GM19397 (cell line): Measurements from ENCODE around the gene CFAP53.

ENCODE experiments used
- ATAC-seq: cut with Tn5 transposase; IDR thresholded peaks from one replicate; pipeline ENCODE4 v1.9.1; 2021; ENCODE audit warnings: mild to moderate bottlenecking, moderate library complexity; ENCODE audit not compliant: unreplicated experiment

Gene CFAP53

DNA sequence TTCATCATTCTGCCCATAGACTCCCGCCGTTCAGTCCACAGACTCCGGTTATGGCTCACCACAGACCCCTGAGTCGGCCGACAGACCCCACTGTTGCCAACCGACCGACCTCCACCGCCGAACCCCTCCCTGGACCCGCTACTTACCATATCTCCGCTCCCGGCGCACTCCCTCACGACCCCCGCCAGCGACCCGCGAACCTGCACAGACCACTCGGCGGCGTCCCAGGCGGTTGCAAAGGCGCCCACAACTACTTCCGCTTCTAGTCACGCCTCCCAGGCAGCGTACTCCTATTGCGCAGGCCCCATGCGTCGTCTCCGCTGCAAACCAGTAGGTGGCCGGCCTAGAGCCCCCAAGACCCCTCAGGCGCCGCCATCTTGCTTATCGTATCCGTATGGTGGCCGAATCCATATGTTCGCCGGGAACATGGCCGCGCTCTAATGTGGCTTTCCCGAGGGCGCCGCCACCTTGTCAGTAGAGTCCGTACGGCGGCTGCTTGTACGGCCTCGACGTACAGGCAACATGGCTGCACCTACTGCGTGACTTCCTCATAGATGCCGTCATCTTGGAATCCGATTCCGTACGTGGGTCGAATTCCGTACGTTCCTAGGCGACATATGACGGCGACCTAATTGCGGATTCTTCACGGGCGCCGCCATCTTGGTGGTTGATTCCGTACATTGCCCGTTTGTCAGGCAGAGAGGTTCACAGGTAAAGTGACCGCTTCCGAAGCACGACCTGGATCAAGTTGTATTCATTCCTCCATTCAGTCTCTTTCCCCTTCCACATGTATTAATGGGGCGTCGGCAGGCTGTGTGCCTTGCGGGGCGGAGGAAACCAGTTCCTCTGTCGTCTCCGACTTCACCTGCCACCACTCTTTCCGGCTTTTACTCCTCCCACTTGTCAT, 21.4 kb upstream of the CFAP53 start, which contains the start of gene CXXC1:
Gene CXXC1, minus strand, starts transcription at position 252 of the 907 bp plus-strand sequence. Its CDS starts 103 bp downstream, at position 149.
- peak; percentile 91 for ATAC-seq

GRCh38 chr18:50287028-50287440, 20.7 kb upstream of the CFAP53 start:
- no peak for ATAC-seq

GRCh38 chr18:50286391-50287027, 20.2 kb upstream of the CFAP53 start:
- ATAC-seq = no peak

DNA sequence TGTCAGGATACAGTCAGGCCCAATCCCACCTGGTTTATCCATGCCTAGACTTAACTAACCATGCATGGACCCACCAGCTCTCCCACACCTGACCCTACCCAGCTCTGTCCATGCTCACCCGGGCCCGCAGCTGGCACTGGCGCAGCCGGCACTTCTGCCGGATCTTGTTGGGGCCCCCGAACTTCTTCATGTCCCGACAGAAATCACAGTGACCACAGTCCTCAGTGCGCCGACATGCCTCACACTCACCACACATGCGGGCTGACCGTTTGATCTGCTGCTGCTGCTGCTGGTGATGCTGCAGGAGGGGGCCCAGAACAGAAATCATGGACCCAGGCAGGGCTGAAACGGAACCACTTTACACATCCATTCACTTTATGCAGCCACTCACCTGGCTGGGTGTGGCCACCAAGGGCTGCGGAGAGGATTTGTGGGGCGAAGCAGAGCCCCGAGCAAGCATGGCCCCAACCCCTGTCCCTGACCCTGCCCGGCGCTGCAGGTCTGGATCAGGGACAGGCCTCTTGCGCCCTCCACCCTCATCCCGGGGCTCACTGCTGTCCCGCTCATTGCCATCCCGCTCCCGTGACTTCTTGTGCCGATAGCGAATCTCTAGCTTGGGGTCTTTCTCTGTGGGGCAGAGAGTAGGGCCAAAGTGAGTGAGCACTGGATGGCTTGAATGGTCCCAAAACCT, 19.5 kb upstream of the CFAP53 start:
- no peak for ATAC-seq

GRCh38 chr18:50285071-50285470, 18.8 kb upstream of the CFAP53 start:
- ATAC-seq = no peak

DNA sequence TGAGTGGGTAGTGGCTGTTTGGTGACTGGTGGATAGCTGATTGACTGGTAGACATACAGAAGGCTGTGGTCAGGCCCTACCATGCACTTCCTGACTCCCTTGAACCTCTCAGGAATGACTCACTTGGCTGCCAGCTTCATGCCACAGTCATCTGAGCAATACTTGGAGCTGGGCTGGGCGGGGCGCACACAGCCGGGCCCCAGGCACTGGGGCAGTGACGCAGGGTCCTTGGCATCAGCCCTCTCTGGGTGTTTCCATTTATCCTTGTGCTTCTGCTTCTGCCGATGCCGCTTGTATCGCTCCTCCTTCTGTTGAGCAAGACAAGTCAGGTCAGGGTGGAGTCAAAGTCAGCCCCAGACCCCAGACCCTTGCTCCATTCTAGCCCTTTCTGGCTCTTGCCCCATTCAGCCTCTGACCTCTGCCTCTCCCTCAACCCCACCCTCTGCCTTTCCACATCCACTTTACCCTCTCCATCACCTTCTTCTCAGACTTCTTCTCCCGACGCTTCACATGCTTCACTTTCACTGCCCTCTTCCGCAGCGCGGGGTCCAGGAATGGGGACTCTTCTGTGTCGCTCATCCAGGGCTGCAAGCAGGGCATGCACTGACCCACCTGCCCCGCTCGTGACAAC, 18.1 kb upstream of the CFAP53 start:
- ATAC-seq = no peak

DNA sequence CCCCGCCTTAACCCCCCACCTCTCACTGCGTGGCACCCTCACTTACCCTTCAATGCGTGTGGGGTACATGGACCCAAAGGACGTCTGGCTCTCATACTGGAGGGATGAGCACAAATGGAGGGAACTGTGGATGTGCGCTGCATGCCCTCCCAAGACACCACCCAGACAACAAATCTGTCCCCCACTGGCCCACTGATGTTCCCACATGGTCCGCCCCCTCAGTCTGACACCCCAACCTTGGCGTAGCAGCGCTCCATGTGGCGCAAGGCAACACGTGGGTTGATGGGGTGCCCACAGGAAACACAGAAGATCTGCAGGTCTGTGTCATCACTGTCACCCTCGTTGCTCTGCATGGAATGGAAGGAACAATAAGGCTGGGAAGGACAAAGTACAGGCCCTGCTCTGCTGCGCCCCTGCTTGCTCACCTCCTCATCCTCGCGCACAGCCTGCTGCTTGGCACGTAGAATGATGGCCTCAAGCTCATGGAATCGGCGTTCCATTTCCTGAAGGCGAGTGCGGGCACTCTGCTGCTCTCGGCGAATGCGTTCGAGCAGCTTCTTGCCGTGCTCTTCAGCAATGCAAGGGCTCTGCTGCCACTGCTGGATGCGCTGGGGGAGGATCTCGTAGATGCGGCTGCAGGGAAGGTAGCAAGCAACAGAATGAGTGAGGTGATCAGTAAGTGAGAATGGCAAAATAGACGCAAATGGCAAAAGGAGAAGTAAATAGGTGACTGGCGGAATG, 17.3 kb upstream of the CFAP53 start:
- no peak for ATAC-seq

GRCh38 chr18:50282521-50283335, 16.4 kb upstream of the CFAP53 start:
- no peak for ATAC-seq

DNA sequence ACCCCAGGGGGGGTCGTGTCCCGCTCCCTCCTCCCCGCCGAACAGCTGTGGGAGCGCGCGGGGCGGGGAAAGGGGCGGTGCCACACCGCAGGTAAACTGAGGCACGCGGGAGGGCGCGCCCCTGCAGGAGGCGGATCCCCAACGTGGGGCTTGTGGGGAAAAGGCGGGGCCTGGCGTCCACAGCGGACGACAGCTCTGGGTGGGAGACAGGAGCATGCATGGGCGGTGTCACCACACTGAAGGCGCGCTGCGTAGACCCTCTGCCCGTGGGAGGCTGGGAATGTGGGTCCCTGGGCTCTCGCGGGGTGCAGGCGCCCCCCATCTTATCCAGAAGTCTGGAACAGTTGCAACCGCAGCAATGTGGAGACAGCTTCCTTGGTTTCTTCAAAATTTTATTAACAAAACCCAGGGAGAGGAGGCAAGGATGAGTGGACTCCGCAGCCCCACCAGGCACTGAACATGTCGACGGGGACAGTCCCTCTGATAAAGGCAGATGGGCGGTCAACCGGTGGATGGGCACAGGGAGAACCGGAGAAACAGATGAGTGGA, 15.8 kb upstream of the CFAP53 start:
- no peak for ATAC-seq

GRCh38 chr18:50281295-50281971, 15.1 kb upstream of the CFAP53 start, which contains the start of gene MBD1:
MBD1 (minus strand) TSS chr18:50281523; CDS start chr18:50279992, 1,531 bp downstream.
- peak; percentile 88 for ATAC-seq

GRCh38 chr18:50280707-50281294, 14.5 kb upstream of the CFAP53 start:
- ATAC-seq = no peak

DNA sequence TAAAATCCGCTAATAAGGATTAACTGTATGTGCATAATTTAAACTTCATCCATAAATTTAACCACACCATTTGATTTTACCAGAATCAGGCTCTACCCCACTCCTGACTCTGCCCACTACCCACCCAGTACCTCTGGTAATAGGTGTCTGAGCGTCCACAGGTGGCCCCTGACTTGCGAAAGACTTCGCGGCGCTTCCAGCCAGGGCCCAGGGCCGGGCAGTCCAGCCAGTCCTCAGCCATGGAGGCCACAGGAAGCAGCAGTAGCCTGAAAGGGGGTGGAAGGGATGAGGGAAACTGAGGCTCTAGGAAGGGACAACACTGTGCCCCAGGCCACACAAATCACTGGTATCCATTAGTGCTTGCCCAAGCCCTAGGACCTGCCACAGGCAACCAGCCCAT, 13.5 kb upstream of the CFAP53 start:
- no peak for ATAC-seq

- no peak for ATAC-seq
These were observed 11.6 kb upstream of the CFAP53 start for GRCh38 chr18:50277942-50278341.

DNA sequence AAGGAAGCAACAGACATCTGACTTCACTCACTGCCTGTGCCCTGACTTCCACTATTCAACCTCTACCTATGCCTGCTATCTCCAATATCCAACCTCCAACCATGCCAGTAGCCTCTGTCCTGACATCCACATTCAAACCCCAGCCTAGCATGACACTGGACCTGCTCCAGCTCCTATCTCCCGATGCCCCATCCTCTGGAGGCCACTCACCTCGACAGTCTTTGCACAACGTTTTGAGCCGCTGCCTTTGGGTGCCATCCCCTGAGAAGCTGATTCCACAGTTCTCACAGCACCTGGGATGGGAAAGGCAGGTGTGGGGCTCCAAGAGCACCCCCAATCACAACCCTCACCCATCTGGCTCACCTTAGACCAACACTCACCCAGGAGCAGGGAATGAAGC, 10.2 kb upstream of the CFAP53 start:
- ATAC-seq = no peak

DNA sequence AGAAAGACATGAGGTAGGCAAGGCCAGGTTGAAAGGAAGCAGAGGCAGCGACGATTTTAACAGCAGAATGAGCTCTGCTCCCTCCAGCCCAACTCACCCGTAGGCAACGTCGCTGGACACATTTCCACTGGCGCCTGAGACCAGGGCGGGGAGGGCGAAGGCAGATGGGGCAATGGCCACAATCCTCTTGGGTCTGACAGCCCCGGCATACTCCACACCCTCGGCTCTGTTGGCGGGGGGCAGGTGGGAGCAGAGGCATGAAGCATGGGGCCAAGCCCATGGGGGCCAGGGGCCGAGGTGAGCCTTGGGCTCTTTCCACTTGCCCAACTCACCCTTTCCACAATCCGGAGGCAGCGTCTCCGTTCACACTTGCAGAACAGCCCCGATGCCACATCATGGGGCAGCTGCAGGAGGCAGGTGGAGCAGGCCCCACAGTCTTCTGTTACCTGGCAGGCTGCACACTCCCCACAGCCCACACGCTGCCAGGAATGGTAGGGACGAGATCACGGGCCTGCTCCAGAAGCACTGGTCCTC, 9.3 kb upstream of the CFAP53 start:
- no peak for ATAC-seq

DNA sequence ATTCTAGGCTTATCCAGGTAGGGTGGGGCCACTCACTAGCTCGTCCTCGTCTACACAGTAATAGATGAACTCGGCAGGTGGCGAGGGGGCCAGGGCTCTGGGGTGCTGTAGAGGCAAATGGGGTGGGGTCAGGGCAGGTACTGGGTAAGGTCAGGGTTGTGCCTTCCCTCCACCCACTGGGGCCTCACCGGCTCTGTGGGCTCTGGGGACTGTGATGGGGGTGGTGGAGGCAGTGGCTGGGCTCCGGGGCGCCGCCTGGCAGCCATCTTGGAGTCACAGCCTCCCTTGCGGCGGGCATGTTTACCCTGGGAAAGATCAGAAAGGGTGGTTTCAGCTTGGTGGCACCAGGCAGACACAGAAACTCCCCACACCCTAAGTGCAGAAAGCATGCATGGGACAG, 8.6 kb upstream of the CFAP53 start:
- no peak for ATAC-seq

GRCh38 chr18:50274044-50274442, 7.7 kb upstream of the CFAP53 start:
- ATAC-seq = no peak
